ENCODE data around the gene MITD1.
"Not testable (repeated sequence)": the region's sequence is repeated elsewhere in the genome, so short reads cannot be mapped to it uniquely, and the experiment has no call there.

Gene MITD1

DNA sequence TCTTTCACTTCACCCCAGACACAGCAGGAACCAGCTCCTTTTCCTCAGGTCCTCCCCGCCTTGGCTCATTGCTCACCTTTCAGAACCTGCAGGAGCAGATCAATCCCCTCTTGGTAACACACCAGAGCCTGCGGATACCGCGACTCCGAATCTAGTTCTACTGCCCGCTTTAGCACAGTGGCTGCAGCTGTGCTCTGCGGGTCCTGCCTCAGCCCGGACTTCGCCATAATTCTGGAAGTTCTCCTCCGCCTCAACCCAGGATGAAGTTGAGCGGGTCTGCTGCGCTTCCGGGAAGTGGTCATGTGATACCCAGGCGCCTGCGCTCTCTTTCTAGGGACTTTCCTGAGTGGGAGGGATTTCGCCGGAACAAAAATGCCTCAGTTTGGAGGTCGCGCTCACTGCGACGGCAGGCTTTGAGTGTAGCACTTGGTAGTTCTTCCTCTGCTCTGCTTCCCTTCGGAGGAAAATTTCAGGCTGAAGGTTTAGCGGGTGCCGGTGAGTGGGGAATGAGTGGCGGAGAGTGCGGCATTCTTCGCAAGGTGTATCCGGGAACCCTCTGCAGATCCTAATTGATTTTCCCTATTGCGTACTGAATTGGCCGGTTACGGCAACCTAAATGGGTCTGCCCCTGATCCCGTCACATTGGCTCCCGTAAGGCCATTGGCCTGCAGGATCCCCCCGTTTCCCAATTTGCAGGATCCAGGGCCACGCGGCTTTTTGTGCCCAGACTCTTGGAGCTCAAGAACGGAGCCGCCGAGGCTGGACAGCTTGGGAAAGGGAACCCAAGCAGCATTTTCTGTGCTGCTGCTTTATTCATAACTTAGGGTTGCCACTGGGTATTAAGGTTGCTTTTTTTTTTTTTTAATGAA is at the start of gene MITD1, which contains the start of gene MRPL30:
MITD1 (minus strand) TSS at position 304 of the 869 bp plus-strand sequence; CDS start at position 227, 77 bp downstream.
MRPL30 (plus strand) TSS at position 430 of the 869 bp plus-strand sequence. CDS start 5,020 bp downstream, outside the sequence.
- peak; percentile 96 for DNase-seq (ENCODE audit: low spot score)

- no peak for DNase-seq (ENCODE audit: low spot score)
Observed at GRCh38 chr2:99217929-99218501, 37.2 kb upstream of the MITD1 start.

GRCh38 chr2:99216096-99216495 is 35.2 kb upstream of the MITD1 start:
- DNase-seq (ENCODE audit: low spot score), result no peak

GRCh38 chr2:99205491-99205890 is 24.6 kb upstream of the MITD1 start:
- no peak for DNase-seq (ENCODE audit: low spot score)

- DNase-seq (ENCODE audit: low spot score), result no peak
Observed at GRCh38 chr2:99201959-99202678, 21.3 kb upstream of the MITD1 start.

DNA sequence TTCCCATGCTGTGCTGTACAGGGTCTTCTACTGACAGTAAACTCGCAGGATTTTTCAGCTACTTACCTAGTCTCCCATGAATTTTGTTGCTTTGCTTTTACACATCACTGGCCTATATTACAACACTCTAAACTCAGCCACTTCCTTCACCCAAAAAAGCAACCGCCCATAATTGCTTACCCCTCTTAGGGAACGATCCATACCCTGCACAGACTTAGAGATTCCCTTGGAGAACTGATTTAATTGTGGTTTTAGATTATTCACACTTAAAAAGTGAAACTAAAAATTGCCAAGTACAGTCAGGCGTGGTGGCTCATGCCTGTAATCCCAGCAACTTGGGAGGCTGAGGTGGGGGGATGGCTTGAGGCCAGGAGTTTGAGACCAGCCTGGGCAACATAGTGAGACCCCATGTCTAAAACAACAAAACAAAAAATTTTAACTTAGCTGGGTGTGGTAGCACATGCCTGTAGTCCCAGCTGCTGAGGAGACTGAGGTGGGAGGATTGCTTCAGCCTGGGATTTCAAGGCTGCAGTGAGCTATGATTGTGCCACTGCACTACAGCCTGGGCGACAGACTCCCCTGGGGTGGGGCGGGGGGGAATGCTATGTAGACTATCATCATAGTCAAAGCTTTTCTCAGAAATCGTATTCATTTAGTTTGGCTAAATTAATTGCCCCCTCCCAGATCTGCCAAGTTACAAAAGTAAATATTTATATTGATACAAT is 19.4 kb upstream of the MITD1 start:
- DNase-seq (ENCODE audit: low spot score), result no peak

DNA sequence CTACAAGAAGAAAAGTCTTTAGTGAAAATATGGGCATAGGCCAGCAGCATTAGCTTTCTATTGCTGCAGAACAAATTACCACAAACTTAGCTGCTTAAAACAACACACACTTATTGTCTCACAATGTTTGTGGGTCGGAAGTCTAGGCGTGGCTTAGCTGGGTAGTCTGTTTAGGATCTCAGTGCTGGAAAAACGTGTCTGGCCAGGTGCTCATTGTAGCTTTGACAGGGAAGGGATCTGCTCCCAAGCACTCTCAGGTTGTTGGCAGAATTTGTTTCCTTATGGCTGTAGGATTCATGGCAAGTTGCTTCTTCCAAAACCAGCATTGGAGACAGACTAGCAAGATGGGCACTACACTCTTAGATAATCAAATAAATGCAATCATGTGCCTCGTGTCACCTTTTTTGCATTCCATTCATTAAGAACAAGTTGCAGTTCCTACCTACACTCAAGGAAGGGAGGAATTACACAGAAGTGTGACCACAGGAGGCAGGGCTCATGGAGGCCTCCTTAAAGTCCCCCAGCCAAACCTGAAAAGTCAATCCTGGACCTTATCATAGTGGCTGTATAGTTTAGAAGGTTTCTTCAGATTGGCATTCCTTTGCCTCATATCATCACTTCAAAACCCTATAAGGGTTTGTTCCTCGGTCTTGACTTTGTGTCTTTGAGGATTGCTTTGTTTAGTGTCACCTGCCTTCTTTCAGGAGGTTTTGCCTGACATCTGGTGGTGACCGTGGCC is 17.4 kb upstream of the MITD1 start:
- DNase-seq (ENCODE audit: low spot score), result no peak

DNA sequence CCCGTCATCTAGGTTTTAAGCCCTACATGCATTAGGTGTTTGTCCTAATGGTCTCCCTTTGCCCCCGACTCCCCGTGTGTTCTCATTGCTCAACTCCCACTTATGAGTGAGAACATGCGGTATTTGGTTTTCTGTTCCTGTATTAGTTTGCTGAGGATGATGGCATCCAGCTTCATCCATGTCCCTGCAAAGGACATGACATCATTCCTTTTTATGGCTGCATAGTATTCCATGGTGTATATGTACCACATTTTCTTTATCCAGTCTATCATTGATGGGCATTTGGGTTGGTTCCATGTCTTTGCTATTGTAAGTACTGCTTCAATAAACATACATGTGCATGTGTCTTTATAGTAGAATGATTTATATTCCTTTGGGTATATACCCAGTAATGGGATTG is 11.5 kb upstream of the MITD1 start:
- not testable (repeated sequence) for DNase-seq (ENCODE audit: low spot score)

DNA sequence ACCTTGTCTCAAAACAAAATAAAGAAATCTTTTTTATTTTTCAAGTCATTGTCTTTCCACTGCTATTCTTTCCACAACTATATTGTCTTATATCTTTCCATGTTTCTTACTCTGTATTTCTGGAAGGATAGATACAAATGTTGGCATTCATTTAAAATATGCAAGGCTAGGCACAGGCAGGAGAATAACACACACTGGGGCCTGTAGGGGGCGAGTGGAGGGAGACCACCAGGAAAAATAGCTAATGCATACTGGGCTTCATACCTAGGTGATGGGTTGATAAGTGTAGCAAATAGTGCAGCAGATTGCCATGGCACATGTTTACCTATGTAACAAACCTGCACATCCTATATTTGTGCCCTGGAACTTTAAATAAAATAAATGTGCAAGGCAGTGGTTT is 9.7 kb upstream of the MITD1 start:
- DNase-seq (ENCODE audit: low spot score), result no peak

- DNase-seq (ENCODE audit: low spot score), result no peak
Observed at GRCh38 chr2:99188357-99188756, 7.5 kb upstream of the MITD1 start.

GRCh38 chr2:99187011-99187410 is 6.2 kb upstream of the MITD1 start:
- DNase-seq (ENCODE audit: low spot score), result no peak

DNA sequence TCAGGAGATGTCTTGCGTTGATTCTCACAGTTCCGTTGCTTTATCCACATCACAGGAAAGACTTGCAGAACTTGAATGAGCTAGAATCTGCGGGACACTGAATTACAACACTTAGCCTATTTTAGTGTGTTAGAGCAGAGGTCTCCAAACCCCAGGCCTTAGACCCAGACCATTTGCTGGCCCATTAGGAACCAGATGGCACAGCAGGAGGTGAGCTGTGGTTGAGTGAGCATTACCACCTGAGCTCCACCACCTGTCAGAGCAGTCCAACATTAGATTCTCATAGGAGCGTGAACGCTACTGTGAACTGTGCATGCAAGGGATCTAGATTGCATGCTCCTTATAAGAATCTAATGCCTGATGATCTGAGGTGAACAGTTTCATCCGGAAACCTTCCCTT is 4.0 kb upstream of the MITD1 start:
- DNase-seq (ENCODE audit: low spot score), result no peak

GRCh38 chr2:99183025-99183424 is 2.2 kb upstream of the MITD1 start:
- no peak for DNase-seq (ENCODE audit: low spot score)

DNA sequence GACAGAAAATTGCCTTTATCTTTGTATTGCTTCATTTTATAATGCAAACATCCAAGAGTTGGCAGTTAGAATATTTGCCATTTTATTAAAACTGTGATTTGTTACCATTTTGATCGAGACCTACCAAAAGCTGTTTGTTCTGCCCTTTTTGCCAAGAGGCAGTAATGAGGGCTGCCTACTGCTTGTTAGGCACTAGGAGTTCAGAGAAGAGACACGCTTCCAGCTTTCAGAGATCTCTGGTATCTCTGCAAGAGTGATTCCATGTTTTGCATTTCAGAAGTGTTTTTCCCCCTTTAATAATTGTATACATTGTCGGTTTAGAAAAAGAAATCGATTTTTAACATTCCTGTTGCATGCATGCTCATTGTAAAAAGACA is 754 bp upstream of the MITD1 start:
- DNase-seq (ENCODE audit: low spot score), result no peak

DNA sequence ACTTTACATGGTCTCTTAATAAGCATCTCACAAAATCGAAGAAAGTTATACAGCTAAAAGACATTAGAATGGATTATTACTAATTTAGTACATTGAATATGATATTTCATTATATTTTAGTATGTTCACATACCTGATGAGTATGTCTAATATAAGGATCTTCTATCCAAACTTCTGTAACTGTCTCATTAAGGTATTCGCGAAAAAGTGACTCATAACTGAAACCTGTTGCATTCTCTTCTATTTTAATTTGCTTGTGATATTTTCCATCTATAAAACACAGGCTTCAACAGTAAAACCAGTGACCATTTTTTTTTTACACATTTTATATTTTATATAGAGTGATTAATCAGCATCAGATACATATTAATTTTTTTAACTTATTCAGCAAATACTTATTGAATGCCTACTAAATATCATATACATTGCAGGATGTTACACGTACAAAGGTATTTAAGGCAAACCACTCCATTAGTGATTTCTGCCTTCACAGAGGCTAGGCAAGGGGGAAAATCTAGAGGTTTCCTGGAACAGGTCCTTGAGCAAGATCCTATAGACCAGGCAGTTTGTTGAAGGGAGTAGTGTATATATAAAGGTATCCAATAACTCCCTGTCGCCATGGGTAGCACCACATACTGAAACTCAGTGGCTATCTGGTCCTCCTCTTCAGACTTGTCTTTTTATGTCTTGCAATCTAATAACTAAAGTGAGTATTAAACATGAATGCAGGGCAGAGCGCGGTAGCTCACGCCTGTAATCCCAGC is 9.3 kb downstream of the MITD1 start:
- DNase-seq (ENCODE audit: low spot score), result no peak

DNA sequence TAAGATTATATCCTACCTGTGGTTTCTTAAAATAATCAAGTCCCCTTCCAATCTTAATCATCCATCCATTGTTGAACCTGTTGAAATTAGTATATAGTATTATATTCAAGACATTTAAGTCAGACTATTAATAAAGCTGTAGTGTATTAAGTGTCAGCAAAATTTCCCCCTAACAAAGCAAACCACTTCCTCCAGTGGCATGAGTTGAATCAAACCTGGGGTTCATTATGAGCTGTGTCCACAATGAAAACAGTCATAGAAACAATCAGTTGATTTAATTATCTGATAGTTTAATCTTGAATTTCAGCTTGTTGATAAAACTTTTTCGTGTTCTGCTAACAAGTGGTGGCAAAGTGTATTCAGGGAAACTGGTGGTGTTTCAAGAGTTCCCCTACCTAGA is 11.3 kb downstream of the MITD1 start:
- DNase-seq (ENCODE audit: low spot score), result no peak

DNA sequence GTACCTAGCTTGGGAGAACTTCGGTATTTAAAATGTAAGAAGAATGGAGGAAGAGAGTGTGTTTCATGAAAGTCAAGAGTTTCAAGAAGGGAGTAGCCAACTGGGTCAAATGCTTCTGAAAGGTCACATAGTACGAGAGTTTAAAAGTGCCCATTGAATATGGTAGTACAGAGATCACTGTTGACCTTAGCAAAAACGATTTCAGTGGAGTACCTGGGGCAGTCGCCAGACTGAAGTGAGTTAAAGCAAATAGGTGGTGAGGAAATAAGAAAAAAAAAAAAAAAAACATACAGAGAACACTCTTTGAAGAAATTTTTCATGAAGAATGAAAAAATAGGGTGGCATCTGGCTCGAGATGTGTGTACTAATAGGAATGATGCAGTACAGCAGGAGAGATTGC is 14.6 kb downstream of the MITD1 start:
- DNase-seq (ENCODE audit: low spot score), result no peak

GRCh38 chr2:99159594-99159993 is 21.3 kb downstream of the MITD1 start:
- no peak for DNase-seq (ENCODE audit: low spot score)

- no peak for DNase-seq (ENCODE audit: low spot score)
Observed at GRCh38 chr2:99158599-99158998, 22.3 kb downstream of the MITD1 start.

- DNase-seq (ENCODE audit: low spot score), result no peak
Observed at GRCh38 chr2:99156891-99157290, 24.0 kb downstream of the MITD1 start.

All from globus pallidus (tissue), 1 donor.